ELR (cell line): ENCODE data around the gene CAPN5.

ENCODE experiments used
- DNase-seq: peaks from one replicate; pipeline ENCODE4 v3.0.0-alpha.2; 2015; ENCODE audit warnings: low read depth

Gene CAPN5

GRCh38 chr11:77135069-77135468, 68.3 kb downstream of the CAPN5 start:
- peak; percentile 30 for DNase-seq

- peak; percentile 82 for DNase-seq
Observed at GRCh38 chr11:77136074-77136473, 69.3 kb downstream of the CAPN5 start.

GRCh38 chr11:77136784-77137420, 70.1 kb downstream of the CAPN5 start:
- DNase-seq, result no peak

GRCh38 chr11:77137421-77137820, 70.7 kb downstream of the CAPN5 start:
- DNase-seq, result no peak

GRCh38 chr11:77138106-77138649, 71.4 kb downstream of the CAPN5 start:
- no peak for DNase-seq

- no peak for DNase-seq
Observed at GRCh38 chr11:77139201-77139600, 72.4 kb downstream of the CAPN5 start.

- DNase-seq, result peak; percentile 19
Observed at GRCh38 chr11:77140231-77140851, 73.6 kb downstream of the CAPN5 start.

GRCh38 chr11:77141034-77141433, 74.3 kb downstream of the CAPN5 start:
- peak; percentile 53 for DNase-seq

- no peak for DNase-seq
Observed at GRCh38 chr11:77141475-77141874, 74.7 kb downstream of the CAPN5 start.

- no peak for DNase-seq
Observed at GRCh38 chr11:77142091-77142975, 75.6 kb downstream of the CAPN5 start.

GRCh38 chr11:77143405-77144020, 76.7 kb downstream of the CAPN5 start:
- no peak for DNase-seq

- no peak for DNase-seq
Observed at GRCh38 chr11:77144196-77144856, 77.6 kb downstream of the CAPN5 start.

- no peak for DNase-seq
Observed at GRCh38 chr11:77144857-77145428, 78.2 kb downstream of the CAPN5 start.

GRCh38 chr11:77146261-77147035, 79.7 kb downstream of the CAPN5 start:
- no peak for DNase-seq

- no peak for DNase-seq
Observed at GRCh38 chr11:77147036-77147315, 80.2 kb downstream of the CAPN5 start.

- peak; percentile 13 for DNase-seq
Observed at GRCh38 chr11:77147668-77148321, 81.0 kb downstream of the CAPN5 start.

GRCh38 chr11:77148963-77149715, 82.4 kb downstream of the CAPN5 start:
- no peak for DNase-seq

- DNase-seq, result no peak
Observed at GRCh38 chr11:77149716-77150392, 83.1 kb downstream of the CAPN5 start.

GRCh38 chr11:77150836-77151235, 84.1 kb downstream of the CAPN5 start:
- no peak for DNase-seq
